Measurements from ENCODE around the gene TCF19.

- no peak for TF ChIP-seq CTCF (IDR thresholded peaks at IDR 0.05)
- TF ChIP-seq POLR2A (IDR thresholded peaks at IDR 0.05): no peak
Measured at GRCh38 chr6:31179896-31180295, 21.5 kb downstream of the TCF19 start.
